ENCODE data around the gene LHFPL3.

DNA sequence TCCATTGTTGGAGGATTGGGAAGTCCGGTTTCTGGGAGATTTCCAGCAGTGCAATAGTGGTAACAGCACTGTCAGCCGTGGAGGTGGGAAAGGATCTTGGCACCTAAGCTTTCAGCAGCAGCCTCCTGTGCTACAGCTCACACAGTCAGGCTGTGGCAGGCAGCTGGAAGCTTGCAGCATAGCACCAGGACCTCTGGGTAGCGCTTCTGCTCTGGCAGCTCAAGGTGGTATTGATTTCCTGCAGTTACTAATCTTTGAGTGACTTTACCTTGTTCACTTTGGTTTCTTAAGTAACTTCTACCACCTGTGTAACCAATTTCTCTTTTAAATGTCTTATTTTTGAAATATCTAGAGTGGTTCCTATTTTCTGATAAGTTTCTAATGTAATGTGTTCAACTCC, 130.5 kb downstream of the LHFPL3 start:
- TF ChIP-seq, protein P1, sequence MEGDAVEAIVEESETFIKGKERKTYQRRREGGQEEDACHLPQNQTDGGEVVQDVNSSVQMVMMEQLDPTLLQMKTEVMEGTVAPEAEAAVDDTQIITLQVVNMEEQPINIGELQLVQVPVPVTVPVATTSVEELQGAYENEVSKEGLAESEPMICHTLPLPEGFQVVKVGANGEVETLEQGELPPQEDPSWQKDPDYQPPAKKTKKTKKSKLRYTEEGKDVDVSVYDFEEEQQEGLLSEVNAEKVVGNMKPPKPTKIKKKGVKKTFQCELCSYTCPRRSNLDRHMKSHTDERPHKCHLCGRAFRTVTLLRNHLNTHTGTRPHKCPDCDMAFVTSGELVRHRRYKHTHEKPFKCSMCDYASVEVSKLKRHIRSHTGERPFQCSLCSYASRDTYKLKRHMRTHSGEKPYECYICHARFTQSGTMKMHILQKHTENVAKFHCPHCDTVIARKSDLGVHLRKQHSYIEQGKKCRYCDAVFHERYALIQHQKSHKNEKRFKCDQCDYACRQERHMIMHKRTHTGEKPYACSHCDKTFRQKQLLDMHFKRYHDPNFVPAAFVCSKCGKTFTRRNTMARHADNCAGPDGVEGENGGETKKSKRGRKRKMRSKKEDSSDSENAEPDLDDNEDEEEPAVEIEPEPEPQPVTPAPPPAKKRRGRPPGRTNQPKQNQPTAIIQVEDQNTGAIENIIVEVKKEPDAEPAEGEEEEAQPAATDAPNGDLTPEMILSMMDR (conservative IDR thresholded peaks at IDR 0.05; ENCODE audit: low read depth, low read length), result no peak
- no peak for TF ChIP-seq EZH2 (IDR thresholded peaks at IDR 0.05; ENCODE audit: borderline replicate concordance, low read depth, low read length, poor library complexity, severe bottlenecking)

All from A673 (cell line).